NK-92 (cell line): ENCODE data around the gene KCNK5.

Experiments used
- DNase-seq: peaks from one replicate; lab custom pipeline; 2025; ENCODE audit not compliant: unreplicated experiment; lab: John Stamatoyannopoulos, UW

The KCNK5 gene

DNA sequence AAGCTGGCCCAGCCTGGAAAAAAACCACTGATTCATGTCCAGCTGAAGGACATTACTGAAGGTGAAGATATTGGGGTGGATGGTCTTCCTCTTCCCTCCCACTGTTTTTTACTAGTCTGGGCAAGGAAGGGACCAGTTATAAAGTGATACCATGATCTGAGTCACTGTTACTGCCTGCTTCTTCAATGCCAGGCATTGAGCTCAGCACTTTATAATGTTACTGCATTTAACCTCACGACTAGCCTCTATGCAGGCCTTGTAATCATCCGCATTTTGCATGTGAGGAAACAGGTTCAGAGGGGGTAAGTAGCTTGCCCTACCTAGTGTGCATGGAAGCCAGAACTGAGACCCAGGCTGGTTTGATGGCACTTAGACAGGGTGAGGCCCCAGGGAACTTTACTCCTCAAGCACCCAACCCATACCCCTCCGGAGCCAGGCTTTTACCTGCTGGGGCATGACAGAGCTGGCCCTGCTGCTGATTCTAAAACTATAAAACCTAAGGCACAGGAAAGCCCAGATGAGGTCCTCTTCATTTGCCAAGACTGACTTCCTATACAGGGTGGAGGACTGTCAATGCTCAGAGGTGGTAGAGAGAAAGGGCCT is 11.0 kb upstream of the KCNK5 start:
- DNase-seq: no peak

DNA sequence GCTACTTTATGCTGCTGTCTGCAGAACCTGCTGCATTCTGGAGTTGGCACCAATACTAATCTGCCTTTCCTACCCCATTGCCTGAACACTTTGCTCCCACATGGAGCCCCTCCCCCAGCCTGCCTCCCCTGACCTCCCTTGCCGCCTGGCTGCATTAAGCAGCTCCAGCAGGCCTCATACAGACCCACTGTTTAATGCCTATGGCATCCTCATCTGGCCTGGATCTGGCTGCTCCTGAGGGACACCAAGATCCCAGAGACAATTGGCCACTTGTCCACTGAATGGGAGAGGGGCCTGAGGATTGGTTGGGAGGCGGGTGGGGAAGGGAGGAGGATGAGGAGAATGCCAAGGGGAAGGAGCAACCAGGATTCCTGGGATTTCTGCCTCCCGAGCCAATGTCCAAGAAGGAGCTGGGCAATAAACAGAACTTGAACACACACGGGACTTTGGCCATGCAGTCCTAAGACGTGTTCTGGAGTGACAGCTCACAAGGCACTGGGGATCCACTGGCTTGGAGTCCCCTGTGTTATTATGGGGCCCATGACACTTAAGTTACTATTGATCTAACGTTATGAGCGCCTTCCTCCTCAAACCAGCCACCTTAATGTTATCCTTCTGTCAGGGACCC is 10.4 kb upstream of the KCNK5 start:
- DNase-seq: no peak

DNA sequence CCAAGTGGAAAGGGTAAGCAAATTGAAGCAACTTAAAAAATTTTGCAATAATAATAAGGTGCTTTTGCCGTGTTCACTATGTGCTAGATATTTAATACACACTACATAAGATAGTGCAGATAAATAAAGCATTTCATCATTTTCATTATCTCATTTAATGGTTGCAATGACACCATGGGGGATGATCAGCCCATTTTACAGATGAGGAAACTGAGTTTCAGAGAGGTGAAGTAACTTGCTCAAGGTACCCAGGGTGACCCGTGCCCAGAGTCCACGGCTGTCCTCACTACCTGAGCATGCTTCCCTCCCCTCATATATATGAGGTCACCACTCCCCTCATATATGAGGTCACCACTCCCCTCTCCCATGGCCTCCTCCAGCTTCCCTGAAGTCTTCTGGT is 7.5 kb upstream of the KCNK5 start:
- no peak for DNase-seq

DNA sequence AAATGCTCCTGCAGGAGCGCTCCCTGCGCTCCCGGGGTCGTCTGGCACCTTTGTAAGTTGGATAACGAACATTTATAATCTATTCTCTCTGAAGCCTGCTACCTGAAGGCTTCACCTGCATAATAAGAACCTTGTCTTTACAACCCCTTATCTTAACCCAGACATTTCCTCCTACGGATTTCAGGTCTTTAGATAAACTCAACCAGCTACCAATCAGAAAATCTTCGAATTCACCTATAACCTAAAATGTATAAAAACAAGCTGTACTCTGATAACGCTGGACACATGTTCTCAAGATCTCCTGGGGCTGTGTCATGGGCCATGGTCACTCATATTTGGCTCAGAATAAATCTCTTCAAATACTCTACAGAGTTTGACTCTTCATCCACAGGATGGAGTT is 4.1 kb upstream of the KCNK5 start:
- no peak for DNase-seq

DNA sequence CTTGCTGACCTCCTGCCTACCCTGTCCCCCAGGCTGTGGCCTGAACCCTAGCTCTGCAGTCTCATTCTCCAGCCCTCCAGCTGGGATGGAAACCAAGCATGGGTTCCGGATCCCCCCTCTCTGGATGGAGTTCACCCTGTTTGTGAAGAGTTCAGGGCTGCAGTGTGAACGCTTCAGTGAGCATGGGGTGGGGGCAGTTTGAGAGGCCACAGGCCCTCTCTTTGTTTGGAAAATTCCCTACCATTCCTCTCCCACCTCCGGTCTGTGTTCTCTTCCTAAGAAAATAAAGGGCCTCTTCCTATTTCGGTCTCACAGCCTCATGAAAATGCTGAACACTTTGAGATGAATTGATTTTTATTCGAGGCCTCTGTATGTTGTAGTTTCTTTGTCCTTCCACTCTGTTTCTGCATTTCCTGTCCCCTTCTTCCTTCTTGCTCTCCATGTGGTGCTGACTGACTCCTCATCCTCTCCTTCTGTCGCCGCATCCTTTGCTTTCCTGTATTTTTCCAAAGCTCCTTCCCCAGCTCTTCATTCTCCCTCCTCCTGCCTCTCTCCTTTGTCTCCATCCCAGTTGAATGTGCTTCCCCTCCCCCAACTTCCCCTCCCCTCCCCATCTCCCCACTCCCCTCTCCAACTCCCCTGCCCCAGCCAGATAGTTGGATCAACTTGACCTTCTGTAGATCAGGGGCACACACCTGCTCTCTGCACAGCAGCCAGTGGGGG is 2.4 kb upstream of the KCNK5 start:
- no peak for DNase-seq

DNA sequence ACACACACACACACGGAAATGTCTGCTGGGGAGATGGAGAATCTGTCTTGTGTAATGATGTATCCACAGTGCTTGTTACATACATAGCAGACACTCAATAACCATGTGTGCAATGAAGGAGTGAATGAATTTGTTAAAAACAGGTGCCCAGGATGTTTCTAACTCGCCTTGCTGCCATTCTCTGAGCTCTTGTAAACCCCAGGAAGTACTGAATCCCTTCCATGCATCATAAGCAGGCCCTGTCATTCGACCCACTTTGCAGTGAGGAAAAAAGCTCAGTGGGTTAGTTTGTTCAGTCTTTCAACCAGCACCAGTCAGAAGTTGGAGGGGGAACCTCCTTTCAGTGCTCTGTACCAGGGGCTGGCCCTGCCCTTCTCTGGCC is 1.4 kb upstream of the KCNK5 start:
- no peak for DNase-seq

DNA sequence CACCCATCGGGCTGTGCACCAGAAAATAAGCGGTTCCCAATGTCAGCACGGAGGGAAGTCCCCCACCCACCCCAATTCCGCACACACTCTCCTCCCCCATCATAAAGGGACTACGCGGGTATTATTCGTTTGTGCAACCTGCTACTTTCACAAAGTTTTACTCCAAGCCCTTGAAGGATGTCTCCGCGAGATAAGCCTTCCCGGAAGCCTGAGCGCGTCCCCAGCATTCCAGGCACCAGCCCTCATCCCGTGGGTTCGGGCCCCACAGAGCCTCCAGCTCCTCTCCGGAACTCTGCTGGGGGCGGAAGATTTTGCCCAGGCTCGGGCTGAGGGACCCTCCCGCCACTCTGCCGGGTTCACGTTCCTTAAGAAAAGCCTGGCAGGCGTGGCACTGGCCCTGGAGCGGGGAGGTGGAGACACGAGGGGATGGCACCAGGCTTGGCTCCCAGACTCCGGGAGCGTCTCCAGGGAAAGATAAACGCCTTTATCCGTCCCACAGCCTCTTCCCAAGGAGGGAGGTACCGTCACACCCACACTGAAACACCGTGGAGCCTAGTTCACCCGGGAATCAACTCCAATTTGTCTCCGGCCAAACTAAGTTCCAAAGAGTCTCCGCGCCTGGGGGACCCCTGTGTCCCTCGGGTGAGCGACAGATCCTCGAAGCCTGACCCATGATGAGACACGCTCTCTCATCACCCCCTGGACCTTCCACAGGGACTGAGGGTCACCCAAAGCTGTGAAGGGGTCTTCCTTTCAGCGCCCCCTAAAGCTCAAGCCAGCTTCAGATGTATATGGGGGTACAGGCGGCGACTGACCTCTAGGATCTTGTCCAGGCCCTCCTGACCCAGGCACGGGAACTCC is 934 bp downstream of the KCNK5 start:
- no peak for DNase-seq

DNA sequence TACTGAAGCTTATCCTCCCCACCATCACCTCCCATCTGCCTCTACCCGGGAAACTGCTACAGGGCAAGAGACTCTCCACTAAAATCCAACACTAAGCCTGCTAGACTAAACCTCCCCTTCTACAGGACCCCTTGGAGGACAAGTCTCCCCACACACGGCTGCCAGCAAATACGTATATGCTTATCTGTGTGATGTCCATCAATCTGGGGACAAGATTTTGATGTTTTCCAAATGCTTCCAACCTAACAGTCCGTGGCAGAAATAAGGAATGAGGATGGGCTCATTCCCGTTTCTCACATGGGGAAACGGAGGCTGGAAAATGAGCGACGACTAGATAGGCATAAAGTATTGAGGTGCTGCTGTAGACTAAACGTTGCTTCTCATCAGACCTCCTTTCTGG is 1.8 kb downstream of the KCNK5 start:
- DNase-seq: no peak

DNA sequence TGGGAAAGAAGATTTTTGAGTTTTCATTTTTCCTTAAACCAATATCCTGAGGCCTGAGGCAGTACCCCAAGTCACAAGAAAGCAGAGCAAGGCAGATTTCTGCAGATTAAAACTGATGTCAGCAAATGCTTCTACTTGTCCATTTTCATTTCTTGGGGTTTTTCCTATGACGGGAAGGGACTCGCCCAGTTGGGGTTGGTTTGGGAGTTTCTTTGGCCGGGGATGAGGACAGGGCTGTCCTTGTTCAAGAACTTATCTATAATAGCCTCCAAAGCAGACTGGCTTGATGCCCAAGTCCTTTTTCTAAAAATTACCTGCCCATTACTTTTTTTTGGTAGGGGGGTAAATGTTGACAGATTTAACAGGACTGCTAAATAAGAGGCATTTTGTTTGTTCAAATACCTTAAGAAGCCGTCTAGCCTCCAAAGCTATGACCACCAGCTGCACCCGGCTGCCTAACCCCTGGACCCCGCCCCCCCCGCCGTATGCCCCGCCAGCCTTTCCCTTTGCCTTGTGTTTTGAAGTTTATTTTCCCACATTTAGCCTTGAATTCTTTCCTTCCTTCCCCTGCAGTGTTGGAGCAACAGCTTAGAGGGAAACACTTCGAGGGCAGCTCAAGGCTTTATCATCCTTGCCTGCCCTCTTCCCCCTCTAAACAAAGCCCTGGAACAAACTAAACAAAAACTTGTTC is 2.5 kb downstream of the KCNK5 start:
- DNase-seq: no peak

DNA sequence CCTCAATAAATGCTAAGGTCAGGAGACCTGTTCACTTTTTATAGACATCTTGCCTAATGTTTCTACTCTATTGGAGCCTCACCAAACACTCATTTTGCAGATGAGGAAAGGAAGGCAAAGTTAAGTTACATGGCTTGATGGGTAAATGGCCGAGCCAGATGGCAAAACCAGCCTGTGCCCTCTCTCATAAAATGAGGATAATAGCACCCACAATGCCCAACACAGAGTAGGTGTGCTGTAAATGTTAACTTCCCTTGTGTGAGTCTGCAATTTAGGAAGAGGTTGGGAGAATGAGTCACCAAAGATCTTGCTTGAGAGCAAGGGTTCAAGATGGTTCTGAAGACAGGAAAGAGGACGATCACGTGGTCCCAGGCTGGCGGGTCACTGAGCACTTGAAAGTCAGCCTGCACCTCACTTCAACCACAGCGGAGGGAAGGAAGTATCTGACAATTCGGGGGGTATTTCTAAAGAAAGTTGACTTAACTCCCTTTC is 3.3 kb downstream of the KCNK5 start:
- no peak for DNase-seq

DNA sequence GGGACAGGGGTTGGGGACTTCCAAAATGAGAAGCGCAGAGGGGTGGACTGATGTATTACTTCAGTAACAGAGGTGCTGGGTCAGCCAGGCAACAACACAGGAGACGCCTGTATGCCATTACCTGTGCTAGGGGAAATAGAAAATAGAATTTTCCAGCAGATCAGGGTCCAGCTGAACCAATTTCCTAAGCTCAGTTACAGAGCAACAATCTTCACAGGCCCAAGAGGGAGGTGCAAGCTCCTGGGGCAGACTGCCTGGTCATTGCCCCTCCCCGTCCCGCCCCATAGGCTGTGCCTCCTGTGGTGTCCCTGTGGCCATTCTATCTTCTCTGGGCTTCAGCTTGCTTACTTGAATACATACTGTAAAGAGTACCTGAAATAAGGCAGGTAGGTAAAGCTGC is 3.7 kb downstream of the KCNK5 start:
- no peak for DNase-seq

DNA sequence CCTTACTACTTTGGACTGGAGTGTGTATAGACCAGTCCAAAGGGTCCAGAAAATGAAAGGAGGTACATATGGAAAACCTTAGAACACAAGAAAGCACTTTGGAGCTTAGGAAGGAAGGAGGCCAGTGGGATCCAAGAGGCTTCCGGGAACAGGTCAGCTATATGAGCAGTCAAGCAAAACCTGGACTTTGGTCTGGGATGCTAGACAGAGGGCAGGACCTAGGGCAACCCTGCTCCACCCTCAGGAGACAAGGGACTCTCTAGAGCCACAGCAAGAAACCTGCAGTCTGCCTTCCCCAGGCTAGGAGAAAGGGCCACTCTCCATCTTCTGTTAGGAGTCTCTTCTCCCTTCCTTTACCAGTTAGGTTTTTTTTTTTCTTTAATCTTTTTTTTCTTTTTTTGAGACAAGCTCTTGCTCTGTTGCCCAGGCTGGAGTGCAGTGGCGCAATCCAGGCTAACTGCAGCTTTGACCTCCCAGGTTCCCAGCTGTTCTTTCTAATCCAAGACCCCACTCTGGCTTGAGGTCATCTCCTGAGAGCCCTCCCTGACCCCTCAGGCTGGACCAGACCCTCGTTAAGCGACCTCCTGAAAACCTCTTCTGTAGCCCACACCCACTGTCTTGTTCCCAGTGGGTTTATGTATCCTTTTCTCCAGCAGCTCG is 4.6 kb downstream of the KCNK5 start:
- no peak for DNase-seq

DNA sequence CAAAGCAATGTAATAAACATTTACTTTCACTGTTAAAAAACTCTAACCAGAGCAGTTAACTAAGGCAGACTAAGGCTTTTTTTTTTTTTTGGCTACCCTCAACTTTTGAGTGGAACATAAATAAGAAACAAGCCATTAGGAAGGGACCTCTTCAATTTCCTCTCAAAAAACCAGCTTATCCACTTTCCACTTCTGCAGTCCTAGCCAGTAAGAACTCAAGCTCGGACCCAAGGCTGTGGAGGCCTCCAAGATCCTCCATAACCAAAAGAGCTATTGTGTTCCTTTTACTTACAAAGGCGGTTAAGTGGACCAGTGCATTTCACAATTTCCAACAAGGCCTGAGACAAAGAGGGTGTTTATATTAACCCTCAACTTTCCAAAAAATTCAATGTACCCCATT is 5.3 kb downstream of the KCNK5 start:
- DNase-seq: no peak

DNA sequence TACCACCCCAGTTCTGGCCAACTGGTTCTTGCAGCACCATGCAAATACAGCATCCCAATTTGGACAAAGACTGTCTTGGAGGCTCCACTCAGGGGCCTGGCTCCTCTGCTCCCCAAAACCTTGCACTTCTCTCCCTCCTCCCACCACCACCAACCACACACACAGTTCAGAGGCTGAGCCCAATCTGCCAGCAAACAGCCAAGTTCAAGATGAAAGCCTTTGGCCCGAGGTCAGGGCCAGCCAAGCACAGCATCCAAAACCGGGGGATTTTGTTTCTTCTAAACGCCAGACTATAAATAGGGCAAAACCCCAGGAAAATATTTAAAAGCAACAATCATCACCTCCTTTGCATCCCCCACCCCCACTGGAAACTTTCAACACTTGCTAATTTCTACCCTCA is 5.7 kb downstream of the KCNK5 start:
- no peak for DNase-seq

DNA sequence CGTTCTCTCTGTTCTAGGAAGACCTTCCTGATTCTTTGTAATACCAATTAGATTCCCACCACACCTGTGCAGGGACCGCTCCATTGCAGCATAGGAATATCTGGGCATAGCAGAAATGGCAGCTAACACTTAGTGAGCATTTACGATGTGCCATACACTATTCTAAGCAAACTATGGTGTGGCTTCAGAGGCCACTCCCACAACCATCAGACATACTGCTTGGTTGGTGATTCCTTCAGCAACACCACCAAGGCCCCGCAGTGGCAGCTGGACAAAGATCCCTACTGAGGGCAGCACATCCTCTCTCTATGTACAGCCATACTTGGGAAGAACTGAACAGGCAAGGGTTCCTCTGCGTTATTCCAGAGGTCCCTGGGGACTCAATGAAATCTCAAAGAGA is 6.2 kb downstream of the KCNK5 start:
- no peak for DNase-seq

DNA sequence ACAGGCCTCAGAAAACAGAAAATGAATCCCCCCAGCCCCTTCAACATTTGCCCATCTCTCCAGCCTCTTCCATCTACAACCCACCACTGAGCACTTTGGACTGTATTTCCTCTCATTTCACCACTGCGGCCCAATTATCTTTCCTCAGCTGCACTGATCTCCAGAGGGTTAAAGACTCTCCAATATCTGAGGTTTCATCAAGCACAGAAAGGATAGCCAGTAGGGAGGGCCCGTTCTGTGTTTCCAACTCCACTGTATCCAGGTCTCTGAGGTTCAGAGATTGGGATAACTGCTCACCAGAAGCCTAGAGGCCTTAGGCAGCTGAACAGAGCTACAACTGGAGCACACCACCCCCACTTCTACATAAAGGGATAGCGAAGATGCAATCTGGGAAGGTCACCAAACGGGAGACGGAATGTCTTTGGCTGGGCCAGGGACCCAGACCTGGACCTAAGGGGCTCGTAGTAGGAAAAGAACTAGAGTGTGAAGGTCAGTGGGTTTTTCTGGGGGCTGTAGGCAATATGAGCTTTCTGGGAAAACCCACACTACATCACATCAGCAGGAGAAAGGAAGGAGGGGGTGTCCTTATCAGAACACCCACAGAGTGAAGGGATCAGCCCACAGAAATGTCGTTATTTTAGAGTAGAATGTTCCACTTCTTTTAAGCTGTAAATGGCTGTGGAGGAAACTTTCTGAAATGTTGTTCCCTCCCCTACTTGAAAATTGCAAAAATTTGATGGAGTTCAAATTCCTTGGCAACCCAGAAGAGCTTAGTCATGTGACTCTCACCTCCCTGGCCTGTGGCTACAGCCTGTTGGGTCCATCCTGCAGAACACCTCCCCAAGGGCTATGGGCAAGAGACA is 7.3 kb downstream of the KCNK5 start:
- no peak for DNase-seq

DNA sequence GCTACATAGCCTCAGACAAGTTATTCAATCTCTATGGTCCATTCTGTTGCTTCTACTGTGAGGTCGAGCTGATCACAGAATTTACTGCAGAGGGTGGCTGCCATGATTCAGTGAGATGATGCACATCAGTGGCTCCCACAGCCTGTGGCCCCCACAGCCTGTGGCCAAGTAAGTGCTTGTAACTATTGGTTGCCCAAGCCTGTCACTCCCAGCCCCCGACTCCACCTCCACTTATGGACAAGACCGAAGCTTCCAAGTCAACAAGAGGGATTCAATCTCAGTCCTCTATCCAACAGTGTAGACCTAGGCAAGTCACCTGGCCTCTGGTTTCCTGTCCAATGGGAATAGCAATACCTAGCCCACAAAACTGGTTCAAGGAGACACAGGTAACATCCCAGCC is 8.2 kb downstream of the KCNK5 start:
- no peak for DNase-seq

DNA sequence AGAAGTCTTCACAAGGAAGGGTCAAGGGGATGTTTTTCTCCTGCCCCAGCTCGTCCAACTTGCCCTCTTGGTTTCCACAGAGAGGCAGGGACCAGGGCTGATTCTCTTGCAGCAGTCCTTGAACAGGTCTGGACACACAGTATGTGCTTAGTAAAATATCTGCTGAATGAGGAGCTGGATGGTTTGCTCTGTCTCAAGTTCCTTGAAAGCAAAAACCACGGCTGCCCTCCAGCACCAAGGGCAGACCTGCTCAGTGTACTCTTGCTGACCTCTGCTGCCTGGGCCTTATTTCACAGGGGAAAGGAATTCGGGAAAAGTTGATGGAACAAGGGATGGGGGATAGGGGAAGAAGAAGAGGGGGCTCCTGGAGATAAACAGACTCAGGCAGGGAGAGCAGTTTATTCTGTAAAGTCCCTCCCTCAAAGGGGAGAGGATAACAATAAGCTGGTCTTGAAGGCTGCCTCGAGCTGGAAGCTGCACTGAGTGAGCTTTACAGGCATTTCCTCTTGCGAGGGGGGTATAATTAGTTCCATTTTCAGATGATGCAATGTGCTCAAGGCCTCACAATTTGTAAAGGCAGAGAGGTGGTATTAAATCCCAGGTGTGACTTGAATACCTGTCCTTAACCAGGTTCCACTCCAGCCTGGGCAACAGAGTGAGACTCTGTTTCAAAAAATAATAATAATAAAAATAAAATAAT is 10.3 kb downstream of the KCNK5 start:
- no peak for DNase-seq
